Measurements from ENCODE around the gene GPR84.

DNA sequence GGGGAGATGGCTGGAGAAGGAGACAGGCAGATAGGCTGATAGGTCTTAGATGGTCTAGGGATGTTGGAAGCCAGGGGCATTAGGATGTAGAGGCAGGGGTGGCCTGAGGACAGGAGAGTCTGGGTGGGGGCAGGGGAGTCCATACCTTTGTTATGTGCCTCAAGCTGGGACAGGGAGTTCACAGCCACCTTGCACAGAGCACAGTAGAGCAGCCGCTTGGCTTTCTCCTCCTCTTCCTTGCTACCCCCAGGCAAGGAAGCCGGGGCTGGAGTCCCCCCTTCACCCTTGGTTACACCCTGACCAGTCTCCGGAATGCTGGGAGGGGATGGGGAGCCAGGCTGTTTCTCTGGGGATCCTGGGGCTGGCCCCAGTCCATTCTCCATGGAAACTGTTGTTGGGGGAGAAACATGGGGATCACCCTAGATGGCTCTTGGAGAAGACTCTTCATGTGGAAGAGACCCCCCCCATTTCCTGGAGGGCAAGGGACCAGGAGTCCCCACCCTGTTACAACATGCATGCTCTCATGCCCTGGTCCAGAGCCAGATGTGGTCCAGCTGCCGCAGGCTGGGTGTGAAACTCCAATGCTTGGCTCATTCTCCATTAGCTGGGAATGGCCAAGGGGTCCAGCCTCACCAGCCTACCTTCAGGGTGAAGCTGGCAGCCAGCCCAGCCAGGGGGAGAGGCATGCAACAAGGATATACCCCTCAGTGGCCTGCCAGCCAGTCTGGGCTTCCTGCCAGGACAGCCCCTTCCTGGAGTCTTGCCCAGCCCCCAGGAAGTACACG, 7.2 kb upstream of the GPR84 start:
- no peak for TF ChIP-seq EP300 (IDR thresholded peaks at IDR 0.05)
- TF ChIP-seq, protein P1, sequence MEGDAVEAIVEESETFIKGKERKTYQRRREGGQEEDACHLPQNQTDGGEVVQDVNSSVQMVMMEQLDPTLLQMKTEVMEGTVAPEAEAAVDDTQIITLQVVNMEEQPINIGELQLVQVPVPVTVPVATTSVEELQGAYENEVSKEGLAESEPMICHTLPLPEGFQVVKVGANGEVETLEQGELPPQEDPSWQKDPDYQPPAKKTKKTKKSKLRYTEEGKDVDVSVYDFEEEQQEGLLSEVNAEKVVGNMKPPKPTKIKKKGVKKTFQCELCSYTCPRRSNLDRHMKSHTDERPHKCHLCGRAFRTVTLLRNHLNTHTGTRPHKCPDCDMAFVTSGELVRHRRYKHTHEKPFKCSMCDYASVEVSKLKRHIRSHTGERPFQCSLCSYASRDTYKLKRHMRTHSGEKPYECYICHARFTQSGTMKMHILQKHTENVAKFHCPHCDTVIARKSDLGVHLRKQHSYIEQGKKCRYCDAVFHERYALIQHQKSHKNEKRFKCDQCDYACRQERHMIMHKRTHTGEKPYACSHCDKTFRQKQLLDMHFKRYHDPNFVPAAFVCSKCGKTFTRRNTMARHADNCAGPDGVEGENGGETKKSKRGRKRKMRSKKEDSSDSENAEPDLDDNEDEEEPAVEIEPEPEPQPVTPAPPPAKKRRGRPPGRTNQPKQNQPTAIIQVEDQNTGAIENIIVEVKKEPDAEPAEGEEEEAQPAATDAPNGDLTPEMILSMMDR (IDR thresholded peaks at IDR 0.05), result no peak
- TF ChIP-seq POLR2AphosphoS5 (IDR thresholded peaks at IDR 0.05), result peak in 1 of 3 donors; percentile 19
- TF ChIP-seq POLR2A (IDR thresholded peaks at IDR 0.05), result no peak
